Tongue (tissue), 2 donors: ENCODE measurements around the gene EVI5L. TPM values are rescaled to one million over a fixed set of nuclear protein-coding genes. Genes with fewer than 3 reads are reported as not detected.
A peak's percentile ranks its signal among the peaks of the same experiment; 100 is the strongest.
"Not testable (repeated sequence)": the region's sequence is repeated elsewhere in the genome, so short reads cannot be mapped to it uniquely, and the experiment has no call there.

Experiments
- DNase-seq: peaks from one replicate; pipeline ENCODE4 v3.0.0-alpha.2; 2015
- total RNA-seq: library from RNA; depleted of rRNA; stranded (reverse); fragments of >200 nt; gene quantifications from one replicate; pipeline ENCODE4 v1.2.3, GENCODE V29; 2014

EVI5L gene
- total RNA-seq, 1 donor from 2014 or later: 16.0 TPM

DNA sequence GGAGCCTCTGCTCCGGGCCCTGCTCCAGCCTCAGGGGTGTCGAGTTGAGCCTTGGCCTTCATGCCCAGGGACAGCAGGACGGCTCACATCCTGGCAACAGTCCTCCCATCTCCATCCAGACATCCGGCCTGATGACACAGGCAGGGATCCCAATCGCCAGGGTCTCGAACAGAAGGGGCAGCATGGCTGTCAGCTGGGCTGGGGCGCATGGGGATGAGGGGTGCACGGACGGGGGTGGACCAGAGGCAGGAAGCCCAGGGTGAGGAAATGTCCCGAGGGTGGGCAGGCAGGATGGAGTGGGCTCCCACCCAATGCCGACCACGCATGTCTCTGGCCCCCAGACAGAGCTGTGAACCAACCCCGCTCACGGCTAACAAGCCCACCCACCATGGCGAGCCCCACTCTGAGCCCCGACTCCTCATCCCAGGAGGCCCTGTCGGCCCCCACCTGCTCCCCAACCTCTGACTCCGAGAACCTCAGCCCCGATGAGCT, 16.2 kb downstream of the EVI5L start:
- DNase-seq: no peak

DNA sequence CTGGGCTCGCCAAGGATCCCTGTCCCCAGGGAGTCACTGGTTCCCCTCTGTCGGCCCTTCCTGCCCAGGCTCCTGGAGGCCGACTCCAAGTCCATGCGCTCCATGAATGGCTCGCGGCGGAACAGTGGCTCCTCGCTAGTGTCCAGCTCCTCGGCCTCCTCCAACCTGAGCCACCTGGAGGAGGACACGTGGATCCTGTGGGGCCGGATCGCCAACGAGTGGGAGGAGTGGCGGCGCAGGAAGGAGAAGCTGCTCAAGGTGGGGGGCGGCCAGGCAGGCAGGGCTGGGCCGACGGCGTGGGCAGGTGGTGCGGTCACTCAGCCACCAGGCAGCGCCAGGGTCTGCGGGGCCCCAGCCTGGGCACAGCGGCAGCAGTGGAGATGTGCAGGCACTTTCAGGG, 17.6 kb downstream of the EVI5L start:
- DNase-seq: no peak

- no peak for DNase-seq
Measured at GRCh38 chr19:7848779-7849457, 18.9 kb downstream of the EVI5L start.

DNA sequence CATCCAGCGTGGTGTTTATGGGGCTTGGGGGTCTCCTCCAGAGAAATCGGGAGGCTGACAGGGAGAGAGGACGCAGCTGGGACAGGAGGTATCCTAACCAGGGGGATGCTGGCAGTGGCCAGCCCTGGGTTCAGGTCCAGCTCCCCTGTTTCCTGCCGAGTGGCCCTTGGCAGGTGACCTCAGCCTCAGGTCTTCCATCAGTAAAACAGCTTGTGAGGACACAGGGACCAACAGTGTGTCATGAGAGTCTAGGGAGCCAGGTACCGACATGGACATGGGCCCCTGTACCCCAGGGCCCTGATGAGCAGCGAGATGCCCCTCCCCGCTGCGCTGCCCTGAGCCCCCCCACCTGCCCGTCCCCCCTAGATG, 19.6 kb downstream of the EVI5L start:
- DNase-seq: no peak

DNA sequence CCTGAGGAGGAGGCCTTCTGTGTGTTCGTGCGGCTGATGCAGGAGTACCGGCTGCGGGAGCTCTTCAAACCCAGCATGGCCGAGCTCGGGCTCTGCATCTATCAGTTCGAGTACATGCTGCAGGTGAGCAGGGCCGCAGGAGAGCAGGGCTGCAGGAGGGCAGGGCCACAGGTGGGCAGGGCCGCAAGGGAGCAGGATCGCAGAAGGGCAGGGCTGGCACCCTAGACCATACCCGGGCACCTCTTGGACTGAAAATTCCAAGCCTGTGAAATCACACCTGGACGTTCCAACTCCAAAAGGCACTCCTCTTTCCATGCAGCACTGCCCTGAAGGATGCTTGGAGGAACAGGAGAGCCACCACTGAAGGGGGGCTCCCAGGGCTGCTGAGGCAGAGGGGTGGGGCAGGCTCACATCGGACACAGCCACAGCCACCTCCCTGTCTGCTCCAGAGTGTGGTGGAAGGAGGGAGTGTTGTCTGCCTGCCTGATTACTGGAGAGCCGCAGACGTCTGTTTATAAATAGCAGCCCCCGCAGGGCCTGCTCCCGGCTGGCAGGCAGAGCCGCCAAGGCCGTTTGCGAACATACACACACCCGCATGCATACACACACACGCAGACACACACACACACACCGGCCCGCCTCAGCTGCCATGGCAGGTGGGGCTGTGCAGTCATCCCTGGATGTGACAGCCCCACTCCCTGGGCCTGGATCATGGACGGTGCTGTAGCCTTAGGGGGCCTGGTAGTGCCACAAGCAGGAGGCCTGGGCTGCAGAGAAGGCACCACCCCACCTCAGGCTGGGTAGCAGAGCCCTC, 20.2 kb downstream of the EVI5L start:
- DNase-seq: peak; percentile 69

GRCh38 chr19:7850945-7851622, 21.1 kb downstream of the EVI5L start:
- DNase-seq: no peak

- DNase-seq: peak; percentile 15
Measured at GRCh38 chr19:7851623-7852500, 21.8 kb downstream of the EVI5L start.

- DNase-seq: peak; percentile 86
Measured at GRCh38 chr19:7852851-7853769, 23.1 kb downstream of the EVI5L start.

DNA sequence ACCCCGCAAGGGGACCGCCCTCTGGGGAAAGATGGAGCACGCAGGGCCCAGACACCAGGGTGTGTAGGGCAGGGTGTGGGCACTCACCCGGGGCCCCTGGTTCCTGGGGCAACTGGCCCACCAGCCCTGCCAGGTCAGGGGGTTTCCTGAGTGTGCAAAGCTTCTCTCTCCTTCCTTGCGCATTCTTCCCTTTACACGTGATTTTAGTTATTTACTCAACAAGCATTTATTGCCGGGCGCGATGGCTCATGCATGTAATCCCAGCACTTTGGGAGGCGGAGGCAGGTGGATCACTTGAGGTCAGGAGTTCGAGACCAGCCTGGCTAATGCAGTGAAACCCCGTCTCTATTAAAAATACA, 23.7 kb downstream of the EVI5L start:
- no peak for DNase-seq

- DNase-seq: no peak
Measured at GRCh38 chr19:7855426-7856108, 25.5 kb downstream of the EVI5L start.

- no peak for DNase-seq
Measured at GRCh38 chr19:7856109-7856591, 26.1 kb downstream of the EVI5L start.

DNA sequence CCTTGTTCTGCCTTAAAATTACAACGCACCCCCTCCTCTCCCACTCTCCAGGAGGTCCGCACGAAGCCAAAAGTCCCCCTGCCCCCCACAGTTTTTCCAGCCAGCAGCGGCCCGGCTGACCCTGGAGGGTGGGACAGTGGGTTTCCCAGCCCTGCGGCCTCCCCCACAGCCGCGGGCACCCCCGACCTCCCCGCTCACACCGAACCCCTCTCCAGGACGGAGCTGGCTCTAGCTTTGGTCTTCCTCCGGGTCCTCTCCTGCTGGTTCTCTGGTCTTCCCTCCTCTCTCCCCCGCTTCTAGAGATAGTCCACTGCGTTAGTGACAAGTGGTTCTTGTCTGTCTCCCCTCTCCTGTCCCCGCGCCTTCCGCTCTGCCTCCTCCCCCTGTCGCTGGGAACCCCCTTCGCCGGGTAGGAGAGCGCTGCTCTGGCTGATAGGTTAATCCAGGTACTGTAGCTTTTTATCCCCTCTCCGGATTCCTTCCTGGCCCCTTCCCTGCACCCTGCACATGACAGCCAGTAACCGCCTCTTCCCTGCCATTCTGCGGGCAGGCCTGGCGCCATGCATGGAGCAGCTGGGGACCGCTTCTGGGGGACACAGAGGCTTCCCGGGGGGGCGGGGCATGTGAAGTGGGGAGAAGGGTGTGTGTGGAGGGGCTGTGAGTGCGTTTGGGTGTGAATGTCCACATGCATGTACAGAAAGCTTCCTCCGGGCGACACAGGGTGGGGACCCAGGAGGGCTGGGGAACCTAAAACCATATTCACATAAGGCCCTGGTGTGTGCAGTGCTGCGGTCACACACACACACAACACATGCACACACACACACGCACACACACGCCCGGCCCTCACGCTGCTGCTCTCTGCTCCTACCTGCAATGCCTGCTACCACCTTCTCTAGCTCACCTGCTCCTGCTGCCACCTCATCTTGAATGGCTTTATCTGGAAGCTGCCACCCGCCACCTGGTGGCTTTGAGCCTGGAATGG, 27.0 kb downstream of the EVI5L start:
- DNase-seq: no peak

DNA sequence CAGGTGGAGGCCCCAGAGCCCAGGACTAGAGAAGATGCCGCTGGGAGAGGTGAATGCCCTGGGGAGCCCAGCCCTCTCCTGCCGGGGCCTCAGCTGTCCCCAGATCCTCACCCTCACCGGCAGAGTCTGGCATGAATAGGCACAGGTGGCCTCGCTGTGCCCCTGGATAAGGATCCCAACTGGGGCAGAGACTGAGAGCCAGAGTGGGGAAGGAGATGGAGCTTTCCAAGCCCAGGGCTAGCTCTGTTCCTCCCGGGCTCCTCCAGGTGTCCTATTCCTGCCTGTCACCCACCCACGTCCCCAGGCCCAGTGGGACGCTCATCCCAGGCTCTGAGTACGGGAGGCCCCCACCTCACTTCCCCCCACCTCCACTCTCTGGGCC, 27.7 kb downstream of the EVI5L start:
- no peak for DNase-seq

GRCh38 chr19:7858109-7858770, 28.2 kb downstream of the EVI5L start:
- peak; percentile 15 for DNase-seq

DNA sequence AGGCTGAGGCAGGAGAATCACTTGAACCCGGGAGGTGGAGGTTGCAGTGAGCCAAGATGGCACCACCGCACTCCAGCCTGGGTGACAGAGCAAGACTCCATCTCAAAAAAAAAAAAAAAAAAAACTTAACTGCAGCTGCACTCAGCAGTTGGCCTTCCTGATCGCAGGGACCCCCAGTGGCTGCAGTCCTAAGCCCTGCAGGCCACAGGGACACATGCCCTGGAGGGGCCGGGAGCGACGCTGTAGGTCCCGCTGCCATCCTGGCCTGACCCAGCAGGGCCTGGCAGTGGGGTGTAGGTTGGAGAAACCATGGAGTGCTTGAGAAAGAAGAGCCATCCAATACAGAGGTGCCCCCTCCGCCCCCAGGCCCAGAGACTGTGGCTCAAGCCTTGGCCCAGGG, 29.1 kb downstream of the EVI5L start:
- not testable (repeated sequence) for DNase-seq

DNA sequence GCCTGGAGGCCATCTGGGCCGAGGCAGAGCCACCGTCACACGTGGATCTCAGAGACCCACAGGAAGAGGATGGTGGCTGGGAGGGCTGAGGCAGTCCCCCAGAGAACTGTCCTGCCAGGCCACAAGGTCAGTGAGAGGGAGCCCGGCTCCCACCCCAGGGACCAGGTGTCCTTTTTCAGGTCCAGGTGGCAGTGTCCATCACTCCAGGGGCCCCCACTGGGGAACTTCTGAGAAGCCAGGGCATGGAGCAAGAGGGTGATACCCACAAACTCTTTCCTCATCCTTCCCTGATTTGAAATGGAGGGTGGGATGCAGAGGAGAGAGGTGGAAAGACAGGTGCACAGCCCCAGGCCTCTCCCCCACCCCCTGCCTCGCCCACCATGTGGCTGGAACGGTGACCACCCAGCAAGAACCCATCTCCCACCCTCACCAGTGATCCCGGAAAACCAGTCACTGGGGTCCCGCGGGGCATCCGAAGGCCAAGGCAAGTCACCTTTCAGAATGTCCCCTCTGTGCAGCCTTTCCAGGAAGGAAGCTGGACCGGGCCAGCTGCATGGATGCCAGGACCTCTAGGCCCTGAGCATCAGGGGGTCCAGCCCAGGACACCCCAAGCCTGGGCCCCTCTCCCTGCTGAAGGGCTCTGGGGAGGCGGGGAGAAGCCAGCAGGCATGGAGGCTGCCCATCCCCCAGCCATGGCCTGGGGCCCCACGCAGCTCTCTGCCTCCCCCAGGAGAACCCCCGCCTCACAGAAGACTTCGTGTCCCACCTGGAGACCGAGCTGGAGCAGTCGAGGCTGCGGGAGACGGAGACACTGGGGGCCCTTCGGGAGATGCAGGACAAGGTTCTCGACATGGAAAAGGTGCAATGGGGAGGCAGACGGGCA, 30.1 kb downstream of the EVI5L start:
- DNase-seq: no peak
